Psoas muscle (tissue), 8 donors: ENCODE measurements around the gene MTURN. TPM values are rescaled to one million over a fixed set of nuclear protein-coding genes. Genes with fewer than 3 reads are reported as not detected.

ENCODE experiments used
- ATAC-seq, 4 donors: fragments of 200-7000 bp; cut with Tn5 transposase; one replicate each; pipeline ENCODE4 v1.9.1; 2020; ENCODE audit warnings: moderate library complexity in 3 of 4, mild to moderate bottlenecking in 2 of 4
- DNase-seq, 2 donors: peaks; one replicate each; pipeline ENCODE4 v3.0.0-alpha.2; 2020
- H3K27ac ChIP-seq: fragments of 200-600 bp; one replicate; pipeline ENCODE4 v1.8.0; 2022
- H3K27me3 ChIP-seq, 3 donors: fragments of 200-600 bp in 1 of 3; one replicate each; pipeline versions ENCODE4 v1.6.1 to v1.8.0; 2013 to 2022; ENCODE audit warnings: low read length in 2 of 3, mild to moderate bottlenecking in 2 of 3, moderate library complexity in 1 of 3; ENCODE audit not compliant: insufficient read depth in 3 of 3
- H3K36me3 ChIP-seq, 2 donors: fragments of 200-600 bp in 1 of 2; one replicate each; pipeline versions ENCODE4 v1.6.1 to v1.8.0; 2013 to 2022; ENCODE audit warnings: low read depth in 1 of 2, mild to moderate bottlenecking in 1 of 2, moderate library complexity in 1 of 2; ENCODE audit not compliant: insufficient read depth in 1 of 2
- H3K4me1 ChIP-seq: fragments of 200-600 bp; one replicate; pipeline ENCODE4 v1.8.0; 2022
- H3K4me3 ChIP-seq: fragments of 200-600 bp; one replicate; pipeline ENCODE4 v1.8.0; 2022; ENCODE audit warnings: mild to moderate bottlenecking
- H3K9me3 ChIP-seq: fragments of 200-600 bp; one replicate; pipeline ENCODE4 v1.8.0; 2022
- WGBS, 3 donors: extraction: QIAGEN DNeasy Blood & Tissue Kit; methylation state at CpG; one replicate each; pipeline versions ENCODE4 v1.1.6 to v1.1.7; 2013; 5-methylcytosine and 5-hydroxymethylcytosine counted together
- intact Hi-C, 2 donors: fragments of 100-400 bp; cut with DNase I; formaldehyde crosslinking; loops; one replicate each; pipeline versions ENCODE4 v1.11.0 to v1.14.2; 2022
- polyA plus RNA-seq, 3 donors: library from polyadenylated mRNA; stranded (reverse); fragments of 200-250 nt; gene quantifications; one replicate each; pipeline ENCODE4 v1.2.3, GENCODE V29; 2013
- total RNA-seq, 4 donors: library from RNA; stranded (reverse); fragmentation: NEBNext Ultra II Directional in 2 of 4; extraction: Animal tissue kit (Norgen Biotek cat#: 25700) in 2 of 4; gene quantifications; one replicate each; pipeline versions ENCODE4 v1.2.1 to v1.2.4, GENCODE V29; 2021 to 2023
- TF ChIP-seq, protein P1 (sequence below): fragments of 200-600 bp; IDR thresholded peaks from one replicate; pipeline ENCODE4 v1.8.0; 2022; ENCODE audit warnings: antibody characterized with exemption
- donor health status: healthy with polysubstance abuse.
- donor health status: DM: no; HTN: no; CAD: no; lungs with moderate emphysema.
- donor health status: Bipolar disorder and iron deficiency.
- donor health status: healthy.
- donor health status: DM: yes; HTN: yes; CAD: no.
- donor health status: DM: no; HTN: no; CAD: no.
- donor health status: DM: no; HTN: no; CAD: no.
- donor health status: DM: yes; HTN: yes; CAD: no.

MTURN gene
- total and polyA plus RNA-seq, 7 donors = 7.1 to 68.6 (median 17.6) TPM

- DNase-seq (no peak), ATAC-seq (no peak)
- Histone ChIP-seq H3K4me3 (peak overlapping the region; percentile 92), H3K27me3 (no peaks in the 10 kb centered on the region), H3K4me1 (peaks cover 12% of the 10 kb centered on the region), H3K36me3 (no peaks in the 10 kb centered on the region), H3K27ac (no peak overlapping the region), H3K9me3 (no peaks in the 10 kb centered on the region)
- 74 to 79% (median 79%) methylated on average over 7 of the region's 7 CpGs for WGBS, 3 donors
- TF ChIP-seq, protein P1, sequence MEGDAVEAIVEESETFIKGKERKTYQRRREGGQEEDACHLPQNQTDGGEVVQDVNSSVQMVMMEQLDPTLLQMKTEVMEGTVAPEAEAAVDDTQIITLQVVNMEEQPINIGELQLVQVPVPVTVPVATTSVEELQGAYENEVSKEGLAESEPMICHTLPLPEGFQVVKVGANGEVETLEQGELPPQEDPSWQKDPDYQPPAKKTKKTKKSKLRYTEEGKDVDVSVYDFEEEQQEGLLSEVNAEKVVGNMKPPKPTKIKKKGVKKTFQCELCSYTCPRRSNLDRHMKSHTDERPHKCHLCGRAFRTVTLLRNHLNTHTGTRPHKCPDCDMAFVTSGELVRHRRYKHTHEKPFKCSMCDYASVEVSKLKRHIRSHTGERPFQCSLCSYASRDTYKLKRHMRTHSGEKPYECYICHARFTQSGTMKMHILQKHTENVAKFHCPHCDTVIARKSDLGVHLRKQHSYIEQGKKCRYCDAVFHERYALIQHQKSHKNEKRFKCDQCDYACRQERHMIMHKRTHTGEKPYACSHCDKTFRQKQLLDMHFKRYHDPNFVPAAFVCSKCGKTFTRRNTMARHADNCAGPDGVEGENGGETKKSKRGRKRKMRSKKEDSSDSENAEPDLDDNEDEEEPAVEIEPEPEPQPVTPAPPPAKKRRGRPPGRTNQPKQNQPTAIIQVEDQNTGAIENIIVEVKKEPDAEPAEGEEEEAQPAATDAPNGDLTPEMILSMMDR = no peak
- intact Hi-C loops = no loop called here
These were observed 2.1 kb downstream of the MTURN start for GRCh38 chr7:30136743-30137485.

GRCh38 chr7:30139836-30140384 is 5.1 kb downstream of the MTURN start:
- H3K27me3 ChIP-seq = no peaks in the 10 kb centered on the region
- TF ChIP-seq, protein P1 = no peak
- intact Hi-C loops = no loop called here
- ATAC-seq = no peak
- H3K9me3 ChIP-seq = no peaks in the 10 kb centered on the region
- WGBS, 3 donors = 58 to 65% (median 64%) methylated on average over 4 of the region's 4 CpGs
- no peaks in the 10 kb centered on the region for H3K36me3 ChIP-seq
- no peak overlapping the region for H3K4me3 ChIP-seq
- no peak overlapping the region for H3K27ac ChIP-seq
- no peak for DNase-seq
- H3K4me1 ChIP-seq = peaks cover 35% of the 10 kb centered on the region

DNA sequence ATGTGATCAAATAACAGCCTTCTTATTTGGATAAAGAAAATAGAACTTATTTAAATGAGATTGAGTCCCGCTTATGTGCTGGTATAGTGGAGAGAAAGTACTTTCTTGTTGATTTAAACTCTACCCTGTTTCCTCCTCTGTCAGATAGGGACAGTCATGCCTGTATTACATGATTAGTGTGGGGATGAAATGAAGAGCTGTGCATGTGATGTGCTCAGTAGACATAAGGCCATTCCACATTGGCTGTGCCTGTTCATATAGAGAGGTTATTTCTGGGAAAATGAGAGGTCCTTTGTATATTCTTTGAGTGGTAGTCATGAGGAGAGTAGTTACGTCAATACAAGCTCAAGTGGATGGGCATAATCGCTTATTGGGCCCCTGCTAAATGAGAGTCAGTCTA is 5.7 kb downstream of the MTURN start:
- WGBS, 3 donors = 93 to 97% (median 95%) methylated on average over 3 of the region's 3 CpGs
- no peak for ATAC-seq

DNA sequence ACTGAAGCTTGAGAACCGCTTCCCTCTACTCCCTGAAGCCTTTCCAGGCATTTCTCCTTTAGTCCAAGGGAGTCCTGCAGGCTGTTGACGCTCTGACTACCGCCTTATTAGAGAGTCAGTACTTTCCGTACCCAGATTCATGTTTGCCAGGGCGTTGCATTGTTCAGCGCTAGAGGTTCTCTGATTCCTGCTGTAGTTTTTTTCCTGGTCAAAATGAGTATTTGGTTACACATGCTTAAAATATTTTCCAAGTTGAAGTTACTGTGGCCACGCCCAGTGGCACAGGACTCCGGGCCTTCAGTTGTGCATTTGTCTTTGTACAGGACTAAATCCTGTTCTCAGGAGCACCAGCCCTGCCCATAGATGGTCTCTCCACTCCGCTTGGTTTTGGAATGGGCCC is 7.9 kb downstream of the MTURN start:
- intact Hi-C loops = no loop called here
- ATAC-seq (peak; percentile 42 to 64 (median 62)), DNase-seq (peak in 1 of 2 donors; percentile 37)
- peak overlapping the region; percentile 42 for H3K4me3 ChIP-seq
- H3K9me3 ChIP-seq = no peaks in the 10 kb centered on the region
- H3K36me3 ChIP-seq = no peaks in the 10 kb centered on the region
- H3K27ac ChIP-seq = peak overlapping the region; percentile 70
- TF ChIP-seq, protein P1 = no peak
- H3K4me1 ChIP-seq = peaks cover 44% of the 10 kb centered on the region
- H3K27me3 ChIP-seq = no peaks in the 10 kb centered on the region
- WGBS, 3 donors = 20 to 37% (median 26%) methylated on average over 9 of the region's 9 CpGs

More for the DNA sequence above, 5.7 kb downstream of the MTURN start:
- Histone ChIP-seq H3K36me3 (no peaks in the 10 kb centered on the region), H3K27ac (no peak overlapping the region), H3K4me3 (no peak overlapping the region), H3K9me3 (no peaks in the 10 kb centered on the region), H3K27me3 (no peaks in the 10 kb centered on the region), H3K4me1 (peaks cover 35% of the 10 kb centered on the region)
- TF ChIP-seq, protein P1 = no peak
- intact Hi-C loops = no loop called here
- no peak for DNase-seq
